SK-N-MC (cell line): ENCODE measurements around the gene PDZD2.

ENCODE experiments used
- EZH2 ChIP-seq: fragments of 200-600 bp; sonication (generic); IDR thresholded peaks from one replicate; pipeline ENCODE4 v1.6.1; 2017; ENCODE audit warnings: antibody characterized with exemption
- POLR2AphosphoS5 ChIP-seq: IDR thresholded peaks from 2 replicates; pipeline ENCODE4 v1.6.1; 2012; ENCODE audit warnings: mild to moderate bottlenecking, low read depth, low read length, borderline replicate concordance

DNA sequence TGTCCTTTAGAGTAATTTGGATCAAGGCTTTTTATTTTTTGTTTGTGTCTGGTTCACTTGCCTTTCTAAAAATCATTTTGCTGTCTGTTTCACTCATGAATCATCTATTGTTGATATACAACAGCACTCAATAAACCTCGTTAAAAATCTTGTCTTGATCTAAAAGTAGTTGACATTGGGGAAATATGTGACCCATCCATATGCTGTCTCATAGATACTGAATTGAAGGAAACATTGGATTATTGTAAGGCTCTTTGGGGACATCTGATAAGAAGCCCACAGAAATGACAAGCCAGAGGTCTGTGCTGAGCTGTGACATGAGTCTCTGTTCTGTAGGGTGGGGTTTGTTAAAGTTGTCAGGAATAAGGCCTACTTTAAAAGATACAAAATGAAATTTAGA, 208.0 kb downstream of the PDZD2 start:
- TF ChIP-seq POLR2AphosphoS5 (no peak), EZH2 (no peak)
